ENCODE results near the gene CCDC83. TPM values are rescaled to one million over a fixed set of nuclear protein-coding genes. Genes with fewer than 3 reads are reported as not detected.

CCDC83 gene
- total RNA-seq, 4 donors from 2014 or later = 0.21 TPM; not detected in 3

GRCh38 chr11:85945296-85945695 is 90.1 kb downstream of the CCDC83 start:
- Histone ChIP-seq H3K27me3 (no peaks in the 10 kb centered on the region), H3K9me3 (no peaks in the 10 kb centered on the region), H3K4me1 (no peaks in the 10 kb centered on the region), H3K36me3 (no peaks in the 10 kb centered on the region), H3K4me3 (no peak overlapping the region), H3K27ac (no peak overlapping the region)
- no peak for DNase-seq
- TF ChIP-seq CTCF (IDR thresholded peaks at IDR 0.05) (no peak), POLR2A (IDR thresholded peaks at IDR 0.05) (no peak)
- intact Hi-C loops (cut with DNase I; ENCODE audit: low total_unique reads) = no loop called here

- Histone ChIP-seq H3K27ac (no peak overlapping the region), H3K27me3 (no peaks in the 10 kb centered on the region), H3K4me1 (no peaks in the 10 kb centered on the region), H3K4me3 (no peak overlapping the region), H3K9me3 (no peaks in the 10 kb centered on the region), H3K36me3 (no peaks in the 10 kb centered on the region)
- no peak for DNase-seq
- intact Hi-C loops (cut with DNase I; ENCODE audit: low total_unique reads) = no loop called here
- TF ChIP-seq POLR2A (IDR thresholded peaks at IDR 0.05) (no peak), CTCF (IDR thresholded peaks at IDR 0.05) (no peak)
These were observed 90.6 kb downstream of the CCDC83 start for GRCh38 chr11:85945788-85946187.

- Histone ChIP-seq H3K4me3 (no peak overlapping the region), H3K27me3 (no peaks in the 10 kb centered on the region), H3K4me1 (no peaks in the 10 kb centered on the region), H3K9me3 (no peaks in the 10 kb centered on the region), H3K27ac (no peak overlapping the region), H3K36me3 (no peaks in the 10 kb centered on the region)
- intact Hi-C loops (cut with DNase I; ENCODE audit: low total_unique reads) = no loop called here
- TF ChIP-seq POLR2A (IDR thresholded peaks at IDR 0.05) (no peak), CTCF (IDR thresholded peaks at IDR 0.05) (no peak)
- DNase-seq = no peak
These were observed 91.0 kb downstream of the CCDC83 start for GRCh38 chr11:85946221-85946620.

- intact Hi-C loops (cut with DNase I; ENCODE audit: low total_unique reads) = no loop called here
These were observed 92.5 kb downstream of the CCDC83 start for GRCh38 chr11:85947431-85948272.

More at GRCh38 chr11:85947431-85948272, 92.5 kb downstream of the CCDC83 start:
- TF ChIP-seq CTCF (IDR thresholded peaks at IDR 0.05) = no peak
- TF ChIP-seq POLR2A (IDR thresholded peaks at IDR 0.05) = no peak
- no peaks in the 10 kb centered on the region for H3K4me1 ChIP-seq
- H3K27ac ChIP-seq = peak overlapping the region; percentile 59 to 68
- no peaks in the 10 kb centered on the region for H3K27me3 ChIP-seq
- peak in 1 of 2 donors; percentile 58 for DNase-seq
- no peak overlapping the region for H3K4me3 ChIP-seq
- H3K36me3 ChIP-seq = no peaks in the 10 kb centered on the region
- no peaks in the 10 kb centered on the region for H3K9me3 ChIP-seq

Data from uterus (tissue), 4 donors.